GM21515 (cell line): ENCODE measurements around the gene TFEB.

Experiments
- ATAC-seq: cut with Tn5 transposase; IDR thresholded peaks from one replicate; pipeline ENCODE4 v1.9.1; 2021; ENCODE audit not compliant: unreplicated experiment

The TFEB gene

DNA sequence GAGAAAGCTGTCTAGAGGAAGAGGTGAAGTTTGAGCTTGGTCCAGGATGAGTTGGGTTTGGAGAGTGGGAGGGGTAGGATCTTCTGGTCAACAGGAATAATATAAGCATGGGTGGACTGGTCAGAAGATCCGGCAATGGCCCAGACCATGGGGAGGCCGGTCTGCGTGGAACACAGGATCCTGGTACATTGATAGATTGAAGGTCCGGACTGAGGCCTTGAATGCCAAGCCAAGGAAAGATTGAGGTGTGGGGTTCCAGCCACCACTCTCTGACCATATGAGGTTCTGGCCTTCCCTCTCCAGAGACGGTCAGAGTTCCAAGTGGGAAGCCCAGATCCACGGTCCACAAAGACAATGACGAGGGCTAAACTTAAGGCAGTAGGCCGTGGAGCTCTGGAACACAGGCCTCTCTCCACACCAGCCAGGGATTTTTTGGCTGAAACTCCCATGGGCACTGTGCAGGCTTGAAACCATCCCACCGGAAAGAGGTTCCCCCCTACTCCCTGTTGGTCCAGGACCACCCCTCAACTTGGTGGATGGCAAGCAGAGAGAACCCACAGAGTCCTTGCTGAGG lies 94.0 kb downstream of the TFEB start:
- ATAC-seq = no peak

DNA sequence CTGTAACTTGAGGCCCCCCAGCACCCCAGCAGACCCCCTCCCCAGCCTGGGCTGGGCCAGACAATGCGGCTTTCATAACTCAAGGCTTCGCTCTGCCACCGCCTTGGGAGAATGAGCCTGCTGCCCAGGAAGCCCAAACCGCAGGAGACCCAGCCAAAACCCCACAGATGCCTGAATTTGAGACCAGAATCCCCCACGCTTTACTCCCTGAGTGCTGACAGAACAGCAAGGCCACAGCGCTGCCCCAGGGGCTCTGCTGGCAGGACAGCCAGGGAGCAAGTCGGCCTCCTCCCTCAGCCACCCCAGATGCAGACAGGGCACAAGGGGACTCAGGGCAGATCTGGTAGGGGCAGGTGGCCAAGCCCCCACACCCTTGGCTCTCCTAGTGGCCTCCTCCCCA lies 95.0 kb downstream of the TFEB start:
- no peak for ATAC-seq

DNA sequence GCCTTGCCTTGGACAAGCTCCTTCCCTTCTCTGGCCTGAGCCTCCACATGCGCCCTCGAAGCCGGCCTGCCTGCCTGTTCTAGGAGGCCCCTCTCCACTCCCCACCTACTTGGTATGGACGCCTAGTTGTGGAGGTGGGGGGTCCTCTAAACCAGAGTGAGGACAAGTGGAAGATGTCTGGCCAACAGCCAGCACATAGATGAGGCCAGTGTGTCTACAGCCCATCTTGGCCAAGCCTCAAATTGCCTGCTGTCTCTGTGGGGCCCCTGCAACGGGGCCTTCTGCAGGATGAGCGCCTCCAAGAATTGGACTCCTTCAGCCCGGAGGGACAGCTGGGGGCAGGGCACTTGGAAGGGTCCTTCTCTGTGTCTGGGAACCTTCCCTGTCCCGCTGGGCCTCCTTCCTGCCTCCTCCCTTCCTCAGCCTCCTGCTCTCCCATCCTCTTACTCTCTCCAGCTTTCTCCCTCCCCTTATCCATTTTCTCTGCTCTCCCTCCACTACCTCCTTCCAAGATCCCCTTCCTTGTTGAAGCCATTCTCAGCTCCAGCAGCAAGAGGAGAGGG lies 95.5 kb downstream of the TFEB start:
- ATAC-seq = no peak

DNA sequence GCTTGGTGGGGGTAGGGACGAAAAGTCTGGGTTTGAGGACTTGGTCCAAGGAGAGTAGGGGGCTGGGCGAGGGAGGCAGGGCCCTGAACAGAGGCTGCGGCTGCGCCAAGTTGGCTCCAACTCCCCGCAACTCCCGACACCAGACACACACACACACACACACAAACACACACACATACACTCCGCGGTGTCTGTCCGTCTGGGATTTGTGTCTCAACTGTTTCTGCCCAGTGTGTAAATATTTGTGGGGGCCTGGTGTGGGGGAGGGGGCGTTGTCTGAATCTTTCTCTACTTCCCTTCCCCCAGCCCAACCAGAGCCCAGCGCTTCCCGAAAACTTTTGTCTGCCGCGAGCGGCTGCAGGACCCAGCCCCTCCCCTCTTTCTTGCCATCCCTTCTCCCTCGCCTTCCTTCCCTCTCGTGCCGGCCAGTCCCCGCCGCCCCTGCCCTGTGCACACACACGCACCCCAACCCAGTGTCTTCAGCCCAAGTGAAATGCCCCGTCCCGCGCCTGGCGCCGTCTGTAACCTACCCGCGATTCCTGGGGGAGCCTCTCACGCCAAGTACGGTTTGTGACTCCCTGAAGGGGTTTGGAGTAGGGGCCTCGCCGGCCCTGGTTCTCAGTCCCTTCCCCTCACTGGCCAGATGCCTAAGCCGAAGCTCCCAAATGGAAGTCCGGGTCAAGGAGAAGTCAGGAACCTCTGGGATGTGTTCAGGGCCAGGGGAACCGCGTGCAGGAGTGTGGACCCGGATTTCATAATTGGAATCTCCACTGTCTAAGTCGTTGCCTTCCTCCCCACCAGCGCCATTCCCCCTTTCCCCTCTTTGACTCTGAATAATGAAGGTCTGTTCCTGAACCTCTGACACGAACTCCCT lies 96.2 kb downstream of the TFEB start:
- no peak for ATAC-seq

DNA sequence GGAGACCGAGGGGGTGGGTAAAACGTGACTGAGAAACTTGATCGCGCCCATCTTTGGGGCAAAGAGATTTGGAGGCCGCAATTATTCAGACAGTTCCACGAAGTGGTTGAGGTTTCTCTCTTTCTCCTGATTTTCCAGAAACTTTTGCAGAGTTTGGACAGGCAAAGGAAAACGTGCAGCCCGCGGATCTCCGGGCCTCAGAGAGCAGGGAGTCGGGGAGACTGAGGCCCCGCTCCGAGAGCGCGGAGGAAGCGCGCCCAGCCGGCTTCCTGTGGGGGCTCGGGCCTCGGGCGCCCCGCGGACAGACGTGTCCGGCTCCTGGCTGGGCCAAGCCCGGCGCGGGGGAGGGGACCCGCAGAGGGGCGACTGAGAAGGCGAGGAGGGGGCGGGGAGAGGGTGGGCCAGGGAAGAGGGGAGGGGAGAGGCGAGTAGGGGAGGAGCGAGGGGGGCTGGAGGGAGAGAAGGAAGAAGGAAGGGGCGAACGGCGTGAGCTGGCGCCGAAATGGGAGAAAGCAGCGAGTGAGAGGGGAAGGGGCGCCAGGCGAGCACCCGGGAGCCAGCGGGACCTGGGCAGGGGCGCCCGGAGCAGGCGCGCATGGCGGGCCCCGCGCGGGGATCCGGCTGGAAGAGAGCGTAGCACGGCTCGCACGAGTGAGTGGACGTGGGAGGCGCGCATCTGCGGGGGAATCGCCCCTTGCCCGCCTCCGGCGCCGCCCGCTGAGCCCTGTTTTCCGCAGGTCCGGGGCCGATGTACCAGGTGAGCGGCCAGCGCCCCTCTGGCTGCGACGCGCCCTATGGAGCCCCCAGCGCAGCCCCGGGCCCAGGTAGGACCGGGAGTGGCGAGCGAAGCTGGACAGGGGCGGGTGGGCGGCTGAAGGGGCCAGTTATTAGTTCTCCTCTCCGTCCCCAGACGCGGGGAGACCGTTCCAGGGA lies 97.1 kb downstream of the TFEB start, which contains the start of gene MDFI:
Gene MDFI (plus strand): TSS at position 467 of the 933 bp plus-strand sequence. CDS start 282 bp downstream, at position 749.
- no peak for ATAC-seq

DNA sequence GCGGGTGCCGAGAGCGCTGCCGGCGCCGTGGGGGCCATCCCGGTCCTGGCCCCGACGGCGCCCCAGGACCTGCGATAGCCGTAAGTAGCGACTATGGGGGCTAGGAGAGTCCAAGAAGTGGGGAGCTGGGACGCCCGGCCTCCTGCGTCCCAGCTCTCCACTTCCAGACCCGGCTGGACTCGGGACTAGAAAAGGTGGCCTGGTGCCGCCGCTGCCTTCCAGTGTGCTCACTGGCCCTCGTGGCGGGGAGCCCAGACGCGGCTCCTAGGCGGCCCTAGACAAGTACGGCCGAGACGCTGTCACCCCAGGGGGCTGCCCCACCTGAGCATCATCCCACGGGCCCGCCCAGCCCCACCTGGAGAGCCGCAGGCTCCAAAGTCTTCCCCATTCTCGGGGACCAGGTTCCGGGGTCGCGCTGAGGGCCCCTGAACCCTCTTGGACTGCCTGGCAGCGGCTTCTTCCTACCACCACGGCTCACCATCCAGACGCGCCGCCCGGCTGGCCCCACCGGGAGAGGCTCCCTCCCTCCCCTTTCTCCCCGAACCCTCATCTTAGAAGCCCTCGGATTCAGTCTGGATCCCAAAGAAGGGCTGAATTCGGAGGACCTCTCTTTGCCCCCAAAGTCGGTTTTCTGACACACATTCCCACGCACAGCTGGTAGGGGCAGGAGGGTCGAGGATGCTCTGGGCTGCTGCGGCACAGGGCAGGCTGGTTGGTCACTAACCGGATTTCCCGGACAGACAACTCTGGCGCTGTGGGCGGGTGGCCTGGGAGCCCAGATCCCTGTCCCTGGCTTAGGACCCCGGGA lies 98.0 kb downstream of the TFEB start:
- no peak for ATAC-seq

DNA sequence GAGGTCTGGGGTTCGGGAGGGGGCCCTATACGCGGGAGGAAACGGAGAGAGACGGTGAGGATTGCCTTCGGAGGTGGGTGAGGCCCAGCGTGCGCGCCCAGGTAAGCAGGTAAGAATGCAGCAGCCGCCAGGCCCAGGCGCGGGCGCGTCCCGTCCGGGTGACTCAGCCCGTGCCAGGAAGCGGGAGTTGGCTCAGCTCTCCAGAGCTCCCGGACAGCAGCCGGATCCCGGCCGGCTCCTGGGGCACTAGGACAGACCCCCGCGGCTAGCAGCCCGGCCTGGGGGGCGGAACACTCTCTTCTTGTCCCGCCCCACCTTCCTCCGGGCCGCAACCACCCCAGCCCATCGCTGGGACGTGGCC lies 98.6 kb downstream of the TFEB start:
- ATAC-seq = no peak

DNA sequence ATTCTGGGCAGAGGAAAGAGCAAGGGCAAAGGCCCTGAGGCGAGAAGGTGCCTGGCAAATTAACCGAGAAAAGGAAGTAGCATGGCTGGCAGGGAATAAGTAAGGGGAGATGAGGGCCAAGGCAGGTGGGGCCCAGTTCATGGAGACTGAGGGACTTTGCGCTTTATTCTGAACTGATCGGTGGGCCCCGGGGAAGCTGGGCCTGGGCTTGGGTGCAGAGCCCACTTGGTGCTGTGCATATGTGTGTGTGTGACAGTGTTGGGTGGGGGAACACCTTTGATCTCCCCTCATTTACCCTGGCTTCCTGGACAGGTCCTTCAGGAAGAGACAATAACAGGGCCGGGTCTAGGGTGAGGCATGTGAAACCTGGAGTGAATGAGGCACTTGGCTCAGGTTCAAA lies 100.0 kb downstream of the TFEB start:
- no peak for ATAC-seq

DNA sequence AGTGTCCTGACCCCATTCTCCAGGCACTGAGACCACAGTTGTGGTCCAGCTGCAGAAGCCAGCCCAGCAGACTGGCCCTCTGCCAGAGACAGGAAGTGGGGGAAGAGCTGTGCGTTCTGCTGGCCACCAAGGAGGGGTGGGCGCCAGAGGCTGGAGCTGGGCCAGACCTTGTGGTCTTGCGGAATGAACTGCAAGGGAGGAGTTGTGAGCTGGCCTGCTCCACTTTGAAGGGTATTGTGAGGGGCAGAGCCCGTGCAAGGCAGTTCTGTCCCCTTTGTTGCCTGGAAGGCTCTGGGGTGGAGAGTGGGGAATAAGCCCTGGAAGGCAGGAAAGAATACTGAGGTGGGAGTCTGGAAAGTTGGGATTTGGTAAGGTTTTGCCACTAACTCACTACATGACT lies 100.8 kb downstream of the TFEB start:
- ATAC-seq = no peak
